Lower leg skin (tissue), 3 donors: Measurements from ENCODE around the gene WWTR1.

ENCODE experiments used
- CTCF ChIP-seq, 3 donors: fragments of 450-650 bp; IDR thresholded peaks; one replicate each; pipeline ENCODE4 v1.5.1; 2016; ENCODE audit warnings: antibody characterized with exemption in 3 of 3, mild to moderate bottlenecking in 3 of 3, moderate library complexity in 2 of 3
- POLR2A ChIP-seq, 2 donors: fragments of 450-650 bp; IDR thresholded peaks; one replicate each; pipeline ENCODE4 v1.6.1; 2016 to 2017; ENCODE audit warnings: antibody characterized with exemption in 2 of 2, mild to moderate bottlenecking in 1 of 2, moderate library complexity in 1 of 2

GRCh38 chr3:149643963-149644362 is 13.9 kb downstream of the WWTR1 start:
- no peak for TF ChIP-seq POLR2A (IDR thresholded peaks at IDR 0.05)
- TF ChIP-seq CTCF (IDR thresholded peaks at IDR 0.05) = no peak
